CD4-positive, alpha-beta T cell treated with Interleukin-17A for 1 hour (primary cell): Measurements from ENCODE around the gene IRS1.

ENCODE experiments used
- DNase-seq: peaks from one replicate; pipeline ENCODE4 v3.0.0-alpha.2; 2020

The IRS1 gene

GRCh38 chr2:226717719-226718118 is 81.9 kb downstream of the IRS1 start:
- no peak for DNase-seq

- DNase-seq = no peak
Measured at GRCh38 chr2:226716126-226716525, 83.5 kb downstream of the IRS1 start.

GRCh38 chr2:226715347-226715990 is 84.2 kb downstream of the IRS1 start:
- DNase-seq = no peak

GRCh38 chr2:226712941-226713340 is 86.7 kb downstream of the IRS1 start:
- no peak for DNase-seq

- no peak for DNase-seq
Measured at GRCh38 chr2:226711606-226712296, 87.9 kb downstream of the IRS1 start.

- DNase-seq = no peak
Measured at GRCh38 chr2:226707499-226707898, 92.1 kb downstream of the IRS1 start.

- DNase-seq = no peak
Measured at GRCh38 chr2:226705965-226706364, 93.7 kb downstream of the IRS1 start.

GRCh38 chr2:226705133-226705886 is 94.3 kb downstream of the IRS1 start:
- no peak for DNase-seq

- DNase-seq = no peak
Measured at GRCh38 chr2:226703514-226703913, 96.1 kb downstream of the IRS1 start.

GRCh38 chr2:226702376-226702775 is 97.2 kb downstream of the IRS1 start:
- DNase-seq = no peak

- no peak for DNase-seq
Measured at GRCh38 chr2:226701052-226701451, 98.6 kb downstream of the IRS1 start.

GRCh38 chr2:226699321-226699720 is 100.3 kb downstream of the IRS1 start:
- DNase-seq = no peak

- no peak for DNase-seq
Measured at GRCh38 chr2:226698671-226699070, 100.9 kb downstream of the IRS1 start.

GRCh38 chr2:226694586-226695284 is 104.9 kb downstream of the IRS1 start:
- DNase-seq = no peak

GRCh38 chr2:226694149-226694548 is 105.5 kb downstream of the IRS1 start:
- no peak for DNase-seq

- no peak for DNase-seq
Measured at GRCh38 chr2:226693521-226693920, 106.1 kb downstream of the IRS1 start.

GRCh38 chr2:226692521-226693126 is 107.0 kb downstream of the IRS1 start:
- no peak for DNase-seq

- no peak for DNase-seq
Measured at GRCh38 chr2:226691255-226691654, 108.4 kb downstream of the IRS1 start.

- no peak for DNase-seq
Measured at GRCh38 chr2:226690461-226691024, 109.1 kb downstream of the IRS1 start.

- no peak for DNase-seq
Measured at GRCh38 chr2:226687641-226688253, 111.9 kb downstream of the IRS1 start.

GRCh38 chr2:226684563-226684959 is 115.1 kb downstream of the IRS1 start:
- DNase-seq = no peak

GRCh38 chr2:226683944-226684562 is 115.6 kb downstream of the IRS1 start:
- no peak for DNase-seq
